Stimulated activated CD4-positive, alpha-beta T cell treated with anti-CD3 and anti-CD28 coated beads, TNF-alpha, amount 100 ng/mL, for 4 hours (primary cell): ENCODE measurements around the gene BTBD7.
"Not testable (repeated sequence)": the region's sequence is repeated elsewhere in the genome, so short reads cannot be mapped to it uniquely, and the experiment has no call there.

ENCODE experiments used
- DNase-seq, 3 experiments: peaks; one replicate each; pipeline ENCODE4 v3.0.0-alpha.2; 2020; ENCODE audit warnings: low read depth in 3 of 3

Gene BTBD7

GRCh38 chr14:93246534-93246933 lies 86.3 kb downstream of the BTBD7 start:
- no peak for DNase-seq

GRCh38 chr14:93245764-93246420 lies 86.9 kb downstream of the BTBD7 start:
- DNase-seq: no peak

- no peak for DNase-seq
These were observed 92.2 kb downstream of the BTBD7 start for GRCh38 chr14:93240678-93241000.

- DNase-seq: no peak
These were observed 92.8 kb downstream of the BTBD7 start for GRCh38 chr14:93239869-93240677.

GRCh38 chr14:93234798-93235197 lies 98.0 kb downstream of the BTBD7 start:
- DNase-seq: no peak

GRCh38 chr14:93233078-93233477 lies 99.8 kb downstream of the BTBD7 start:
- DNase-seq: not testable (repeated sequence)

GRCh38 chr14:93232159-93232558 lies 100.7 kb downstream of the BTBD7 start:
- DNase-seq: no peak

GRCh38 chr14:93231129-93231979 lies 101.5 kb downstream of the BTBD7 start:
- no peak for DNase-seq

- DNase-seq: no peak
These were observed 102.3 kb downstream of the BTBD7 start for GRCh38 chr14:93230539-93230938.

GRCh38 chr14:93228550-93228949 lies 104.3 kb downstream of the BTBD7 start:
- no peak for DNase-seq

- DNase-seq: no peak
These were observed 109.3 kb downstream of the BTBD7 start for GRCh38 chr14:93223565-93223964.

- no peak for DNase-seq
These were observed 112.3 kb downstream of the BTBD7 start for GRCh38 chr14:93220509-93220908.

GRCh38 chr14:93219103-93219726 lies 113.6 kb downstream of the BTBD7 start:
- DNase-seq: no peak

GRCh38 chr14:93214598-93214997 lies 118.2 kb downstream of the BTBD7 start:
- no peak for DNase-seq

- DNase-seq: no peak
These were observed 120.4 kb downstream of the BTBD7 start for GRCh38 chr14:93212432-93212831.

- no peak for DNase-seq
These were observed 125.1 kb downstream of the BTBD7 start for GRCh38 chr14:93207468-93208308.

GRCh38 chr14:93206793-93207467 lies 125.9 kb downstream of the BTBD7 start, which contains the start of the genes GON7 and UBR7:
TSS of gene GON7 (minus strand) at chr14:93207065. CDS start at chr14:93207037, 28 bp downstream.
TSS of gene UBR7 (plus strand) at chr14:93207256. CDS start at chr14:93207292, 36 bp downstream.
- DNase-seq: peak; percentile 65 to 75 (median 71)

GRCh38 chr14:93201155-93201704 lies 131.6 kb downstream of the BTBD7 start:
- DNase-seq: no peak

GRCh38 chr14:93200553-93200952 lies 132.3 kb downstream of the BTBD7 start:
- no peak for DNase-seq

GRCh38 chr14:93199031-93199430 lies 133.8 kb downstream of the BTBD7 start:
- no peak for DNase-seq
